ENCODE measurements around the gene FXYD4.

DNA sequence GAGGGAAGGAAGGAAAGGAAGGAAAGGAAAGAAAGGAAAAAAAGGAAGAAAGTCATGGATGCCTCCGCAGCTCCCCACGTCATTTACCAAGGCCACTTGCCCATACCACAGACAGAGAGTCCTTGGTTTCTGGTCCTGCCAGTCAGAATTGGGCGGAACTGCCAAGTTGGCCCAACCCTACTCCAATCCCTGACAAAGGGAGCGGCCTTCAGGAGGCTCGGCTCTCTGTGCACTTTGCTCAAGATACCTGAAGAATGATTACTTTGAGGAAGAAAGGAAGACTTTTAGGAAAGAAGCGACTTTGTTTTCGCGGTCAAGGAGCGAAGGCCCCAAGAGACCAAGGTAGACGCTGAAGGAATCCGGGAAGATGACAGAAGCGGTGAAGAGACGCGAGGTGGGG lies 49.1 kb upstream of the FXYD4 start:
- TF ChIP-seq POLR2A (IDR thresholded peaks at IDR 0.05), result no peak
- TF ChIP-seq, protein P1, sequence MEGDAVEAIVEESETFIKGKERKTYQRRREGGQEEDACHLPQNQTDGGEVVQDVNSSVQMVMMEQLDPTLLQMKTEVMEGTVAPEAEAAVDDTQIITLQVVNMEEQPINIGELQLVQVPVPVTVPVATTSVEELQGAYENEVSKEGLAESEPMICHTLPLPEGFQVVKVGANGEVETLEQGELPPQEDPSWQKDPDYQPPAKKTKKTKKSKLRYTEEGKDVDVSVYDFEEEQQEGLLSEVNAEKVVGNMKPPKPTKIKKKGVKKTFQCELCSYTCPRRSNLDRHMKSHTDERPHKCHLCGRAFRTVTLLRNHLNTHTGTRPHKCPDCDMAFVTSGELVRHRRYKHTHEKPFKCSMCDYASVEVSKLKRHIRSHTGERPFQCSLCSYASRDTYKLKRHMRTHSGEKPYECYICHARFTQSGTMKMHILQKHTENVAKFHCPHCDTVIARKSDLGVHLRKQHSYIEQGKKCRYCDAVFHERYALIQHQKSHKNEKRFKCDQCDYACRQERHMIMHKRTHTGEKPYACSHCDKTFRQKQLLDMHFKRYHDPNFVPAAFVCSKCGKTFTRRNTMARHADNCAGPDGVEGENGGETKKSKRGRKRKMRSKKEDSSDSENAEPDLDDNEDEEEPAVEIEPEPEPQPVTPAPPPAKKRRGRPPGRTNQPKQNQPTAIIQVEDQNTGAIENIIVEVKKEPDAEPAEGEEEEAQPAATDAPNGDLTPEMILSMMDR (IDR thresholded peaks at IDR 0.05), result no peak
